CD4-positive, alpha-beta T cell treated with Interleukin-15 for 4 hours (primary cell): ENCODE measurements around the gene GAL3ST3.
A peak's percentile ranks its signal among the peaks of the same experiment; 100 is the strongest.
"Not testable (repeated sequence)": the region's sequence is repeated elsewhere in the genome, so short reads cannot be mapped to it uniquely, and the experiment has no call there.

Source experiments
- DNase-seq: peaks from one replicate; pipeline ENCODE4 v3.0.0-alpha.2; 2020; ENCODE audit warnings: low spot score

The GAL3ST3 gene

DNA sequence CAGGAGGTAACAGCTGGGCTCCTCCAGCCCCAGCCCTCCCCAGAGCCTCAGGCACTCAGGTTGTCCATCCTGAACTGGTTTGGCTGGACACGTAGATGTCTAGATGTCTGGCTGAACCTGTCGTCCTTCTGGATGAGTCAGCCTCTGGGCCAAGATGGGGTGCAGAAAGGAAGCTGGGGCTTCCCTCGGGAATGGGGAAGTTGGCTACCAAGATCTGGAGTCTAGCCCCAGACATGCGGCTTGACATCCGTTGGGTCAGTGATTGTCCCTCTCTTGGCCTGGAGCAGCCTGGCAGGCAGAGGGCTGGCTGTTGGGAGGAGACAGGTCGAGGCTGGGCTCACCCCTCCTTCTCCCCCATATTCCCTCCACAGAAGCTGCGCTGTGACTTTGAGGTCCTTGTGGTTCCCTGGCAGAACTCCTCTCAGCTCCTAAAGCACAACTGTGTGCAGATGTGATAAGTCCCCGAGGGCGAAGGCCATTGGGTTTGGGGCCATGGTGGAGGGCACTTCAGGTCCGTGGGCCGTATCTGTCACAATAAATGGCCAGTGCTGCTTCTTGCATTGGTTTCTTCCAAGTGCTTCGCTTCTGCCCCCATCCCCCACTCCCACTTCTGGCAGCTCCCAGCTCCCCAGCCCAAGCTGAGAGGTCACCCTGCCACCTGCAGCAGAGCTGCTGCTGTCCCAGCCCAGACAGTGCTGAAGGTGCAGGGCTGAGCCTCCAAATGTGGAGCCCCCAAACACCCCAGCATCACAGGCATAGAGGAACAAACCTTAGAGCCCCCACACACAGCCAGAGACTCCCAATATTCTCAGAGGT lies 35.8 kb downstream of the GAL3ST3 start:
- DNase-seq, result no peak

- no peak for DNase-seq
Observed at GRCh38 chr11:66012371-66012945, 36.5 kb downstream of the GAL3ST3 start.

- no peak for DNase-seq
Observed at GRCh38 chr11:66011785-66012303, 37.1 kb downstream of the GAL3ST3 start, which contains the start of gene CST6. TSS of gene CST6 (plus strand) at chr11:66012008. CDS start at chr11:66012045, 37 bp downstream.

DNA sequence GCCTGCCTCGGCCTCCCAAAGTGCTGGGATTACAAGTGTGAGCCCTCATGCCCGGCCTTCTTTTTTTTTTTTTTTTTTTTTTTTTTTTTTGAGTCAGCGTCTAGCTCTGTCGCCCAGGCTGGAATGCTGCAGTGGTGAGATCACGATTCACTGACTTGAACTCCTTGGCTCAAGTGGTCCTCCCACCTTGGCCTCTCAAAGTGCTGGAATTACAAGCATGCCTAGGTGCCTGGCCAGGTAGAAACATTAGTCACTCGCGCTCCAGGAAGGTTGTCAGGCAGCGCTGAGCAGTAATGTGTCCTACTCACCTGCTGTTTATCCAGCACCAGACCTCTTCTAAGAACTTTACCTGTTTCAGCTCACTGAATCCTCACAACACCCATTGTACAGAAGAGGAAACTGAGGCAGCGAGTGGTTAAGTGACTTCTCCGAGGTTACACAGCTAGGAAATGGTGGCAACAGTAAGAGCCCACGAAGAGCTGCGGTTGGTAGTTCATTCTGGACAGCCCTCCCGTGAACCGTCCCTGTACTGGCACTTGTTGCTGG lies 37.6 kb downstream of the GAL3ST3 start:
- no peak for DNase-seq

DNA sequence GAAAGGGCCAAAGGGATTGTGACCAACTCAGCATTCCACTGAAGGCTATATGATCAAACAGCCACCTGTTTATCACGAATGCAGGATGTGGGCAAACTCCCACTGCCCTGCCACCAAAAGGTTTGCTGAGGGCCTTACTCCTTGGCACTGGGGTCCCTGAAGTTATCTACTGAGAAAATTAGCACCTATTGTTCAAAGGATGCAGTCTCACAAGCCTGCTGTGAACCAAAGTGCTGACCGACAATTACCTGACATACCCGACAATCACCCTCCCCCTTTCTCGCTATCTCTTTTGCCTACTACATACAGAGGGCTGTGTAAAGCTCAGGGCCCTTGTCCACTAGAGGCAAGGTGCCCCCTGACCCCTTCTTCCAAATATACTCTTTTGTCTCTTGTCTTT lies 38.9 kb downstream of the GAL3ST3 start:
- DNase-seq, result not testable (repeated sequence)

DNA sequence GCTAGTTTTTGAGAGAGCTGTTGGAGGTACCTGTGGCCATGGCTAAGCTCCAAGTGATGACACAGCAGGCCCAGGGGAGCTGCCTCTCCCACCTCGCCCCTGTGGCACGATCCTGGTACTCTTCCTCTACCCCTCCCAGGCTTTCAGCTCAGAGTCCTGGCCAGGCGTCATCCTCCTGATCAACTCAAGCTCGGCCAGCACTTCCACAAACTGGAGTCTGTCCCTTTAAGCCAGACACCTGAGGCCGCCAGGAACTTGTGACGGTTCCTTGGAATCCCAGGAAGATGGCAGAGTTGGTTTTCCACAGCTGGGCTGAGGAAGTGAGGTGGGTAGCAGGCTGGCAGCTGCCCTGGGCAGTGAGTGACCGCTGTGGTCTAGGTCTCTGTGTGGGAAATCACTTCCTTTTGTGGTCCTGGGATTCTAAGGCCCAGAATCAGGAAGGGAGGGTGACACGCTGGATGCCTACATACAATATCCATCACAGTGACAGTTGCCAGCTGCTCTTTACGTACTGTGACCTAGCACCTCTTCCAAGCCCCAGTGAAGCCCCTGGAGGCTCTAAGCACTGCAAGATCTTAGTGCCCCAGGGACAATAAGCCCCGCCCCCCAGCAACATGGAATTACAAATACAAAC lies 40.4 kb downstream of the GAL3ST3 start:
- DNase-seq, result no peak

DNA sequence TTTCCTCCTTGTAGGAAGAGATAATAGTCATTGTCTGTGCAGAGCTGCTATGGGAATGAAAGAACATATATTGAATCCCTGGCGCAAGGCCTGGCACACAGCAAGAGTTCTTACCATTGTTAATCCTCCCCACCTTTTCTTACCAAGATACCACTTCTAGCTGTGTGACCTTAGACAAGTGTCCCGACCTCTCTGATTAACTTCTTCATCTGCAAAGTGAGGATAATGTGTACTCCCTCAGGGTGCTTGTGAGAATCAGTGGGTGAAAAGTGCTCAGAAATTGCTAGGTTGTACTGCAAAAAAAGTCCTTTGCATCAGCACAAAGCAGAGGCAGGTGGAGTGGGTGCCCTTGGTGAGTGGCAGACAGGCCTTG lies 40.9 kb downstream of the GAL3ST3 start:
- no peak for DNase-seq

DNA sequence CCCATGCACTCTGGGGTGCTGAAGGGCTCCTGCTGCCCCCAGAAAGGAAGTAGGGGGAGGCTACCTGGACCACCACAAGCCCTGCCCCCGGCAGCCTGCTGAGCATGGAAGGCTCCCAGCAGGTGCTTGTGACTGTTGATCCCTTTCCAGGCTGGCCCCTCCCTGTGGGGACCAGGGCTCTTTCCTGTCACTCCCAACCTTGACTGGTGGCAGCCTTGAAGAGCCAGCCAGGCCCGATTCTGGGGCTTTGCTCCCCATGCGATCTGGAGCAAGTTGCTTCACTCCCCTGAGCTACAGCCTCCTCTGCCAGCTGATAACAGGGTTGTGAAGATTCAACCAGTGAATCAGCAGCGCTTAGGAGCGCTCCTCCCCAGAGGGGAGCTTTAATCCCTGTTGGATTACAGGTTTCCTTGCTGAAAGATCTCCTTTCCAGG lies 41.7 kb downstream of the GAL3ST3 start:
- no peak for DNase-seq

- DNase-seq, result no peak
Observed at GRCh38 chr11:66006891-66007176, 42.1 kb downstream of the GAL3ST3 start.

DNA sequence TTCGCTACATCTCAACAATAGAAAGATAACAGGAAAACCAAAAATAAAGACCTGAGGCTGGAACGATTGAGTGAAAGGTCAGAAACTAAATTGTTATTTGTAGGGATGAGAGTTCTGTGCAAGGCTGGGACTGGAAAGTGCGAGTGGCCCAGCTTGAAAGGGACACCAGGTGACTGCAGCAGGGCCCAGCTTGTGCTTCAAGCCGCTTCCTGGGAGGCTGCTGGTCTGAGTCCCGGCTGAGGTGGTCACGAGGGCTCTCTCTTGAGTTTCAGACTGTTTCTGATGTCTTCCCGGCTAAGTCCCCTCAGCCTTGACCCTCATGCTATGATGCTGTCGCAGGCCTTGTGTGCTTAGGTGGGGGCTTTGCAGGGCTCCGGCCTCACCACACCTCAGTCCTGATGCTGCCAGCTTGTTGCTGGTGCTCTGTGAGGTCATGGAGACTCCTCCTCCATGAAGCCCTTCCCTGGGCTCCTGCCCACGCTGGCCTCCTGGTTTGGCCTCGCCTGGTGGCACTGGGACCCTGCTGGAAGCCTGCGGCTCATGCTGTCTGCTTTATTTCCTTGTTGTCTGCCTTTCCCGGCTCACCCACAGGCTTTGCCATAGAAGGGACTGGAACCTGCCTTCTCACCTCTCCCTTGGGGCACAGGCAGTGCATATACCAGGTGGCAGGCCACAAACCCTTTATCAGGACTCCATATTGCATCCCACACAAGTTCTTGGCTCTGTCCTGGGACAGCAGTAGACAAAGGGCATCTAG lies 42.6 kb downstream of the GAL3ST3 start:
- no peak for DNase-seq

DNA sequence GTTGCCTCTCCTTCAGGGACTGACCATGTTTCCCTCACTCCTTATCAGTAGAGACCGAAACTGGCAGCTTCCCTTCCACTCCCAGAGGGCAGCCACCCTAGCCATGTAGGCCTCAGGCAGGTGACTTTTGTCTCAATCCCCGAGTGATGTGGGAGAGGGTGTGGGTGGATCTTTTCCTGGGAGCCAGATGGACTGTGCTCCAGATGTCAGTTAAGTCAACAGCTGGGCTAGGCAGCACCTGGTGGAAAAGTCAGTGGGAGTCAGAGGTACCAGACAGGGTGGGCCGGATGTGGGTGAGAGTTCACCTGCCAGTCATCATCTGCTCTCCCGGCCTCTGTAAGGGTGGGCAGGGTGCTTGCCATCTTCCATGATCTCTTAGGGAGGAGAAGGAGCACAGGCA lies 44.8 kb downstream of the GAL3ST3 start:
- no peak for DNase-seq

DNA sequence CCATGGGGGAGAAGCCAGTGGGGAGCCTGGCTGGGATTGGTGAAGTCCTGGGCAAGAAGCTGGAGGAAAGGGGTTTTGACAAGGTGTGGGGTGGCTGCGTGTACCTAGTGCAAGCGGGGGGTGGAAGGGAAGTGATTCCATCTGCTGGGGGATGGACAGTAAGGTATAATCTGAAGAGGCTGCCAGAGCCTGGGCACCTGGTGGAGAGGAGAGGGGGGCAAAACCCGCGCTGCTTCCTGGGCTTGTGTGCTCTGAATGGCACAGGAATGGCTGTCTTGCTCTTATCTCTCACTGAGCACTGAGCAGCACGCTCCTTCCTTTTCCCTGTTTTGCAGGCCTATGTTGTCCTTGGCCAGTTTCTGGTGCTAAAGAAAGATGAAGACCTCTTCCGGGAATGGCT lies 45.7 kb downstream of the GAL3ST3 start:
- no peak for DNase-seq

DNA sequence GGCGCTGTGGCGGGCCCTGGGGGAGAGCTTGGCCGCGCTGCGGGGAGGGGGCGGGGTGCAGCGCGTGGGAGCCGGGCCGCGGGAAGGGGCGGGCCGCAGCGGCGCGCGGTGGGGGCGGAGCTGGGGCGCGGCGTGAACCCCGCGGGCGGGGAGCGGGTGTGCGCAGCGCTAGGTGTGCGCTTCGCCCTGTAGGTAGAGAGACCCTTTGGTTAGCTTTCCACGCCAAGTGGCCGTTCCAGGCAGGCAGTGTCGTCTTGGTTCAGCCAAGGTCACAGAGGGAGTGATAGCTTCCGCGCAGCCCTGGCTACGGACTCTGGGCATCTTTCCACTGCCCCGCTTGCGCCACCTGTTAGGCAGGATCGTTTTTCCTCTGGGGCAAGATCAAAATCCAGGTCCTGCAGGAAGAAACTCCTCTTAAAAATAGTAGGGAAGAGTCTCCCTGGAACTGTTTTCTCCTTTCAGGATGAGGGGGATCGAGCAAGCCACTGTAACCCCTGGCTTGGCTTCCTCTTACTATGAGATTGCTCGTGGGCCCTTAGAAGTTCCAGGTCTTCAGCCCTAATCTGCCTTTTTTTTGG lies 46.2 kb downstream of the GAL3ST3 start:
- DNase-seq, result no peak

GRCh38 chr11:66001942-66002647 lies 46.9 kb downstream of the GAL3ST3 start, which contains the start of the genes BANF1 and EIF1AD:
TSS of gene BANF1 (plus strand) at chr11:66002503. CDS start at chr11:66003251, 748 bp downstream.
TSS of gene EIF1AD (minus strand) at chr11:66002157. CDS start at chr11:66000389, 1,768 bp downstream.
- peak; percentile 95 for DNase-seq

- no peak for DNase-seq
Observed at GRCh38 chr11:65997286-65997685, 51.7 kb downstream of the GAL3ST3 start.

DNA sequence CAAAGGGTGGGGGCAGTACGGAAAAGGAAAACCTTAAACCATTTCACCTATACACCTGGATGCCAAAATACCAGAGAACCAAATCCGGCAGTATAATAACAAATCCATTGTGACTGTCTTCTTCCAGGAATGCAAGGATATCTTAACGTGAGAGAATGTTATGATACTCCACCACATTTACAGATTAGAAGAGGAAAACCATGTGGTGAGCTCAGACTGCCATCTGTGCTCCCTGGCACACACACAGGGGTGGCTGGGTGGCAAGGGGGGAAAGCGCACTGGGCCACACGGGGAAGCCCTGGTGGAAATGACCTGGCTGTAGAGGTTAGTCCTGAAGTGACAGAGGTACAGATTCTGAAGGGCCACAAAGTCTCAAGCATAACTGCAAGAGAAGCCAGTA lies 56.9 kb downstream of the GAL3ST3 start:
- DNase-seq, result no peak
